Trophoblast cell (in vitro differentiated cells and primary cell): Measurements from ENCODE around the gene POFUT1.
"Not testable (repeated sequence)": the region's sequence is repeated elsewhere in the genome, so short reads cannot be mapped to it uniquely, and the experiment has no call there.

Experiments
- DNase-seq, 2 donors: peaks; one replicate each; pipeline ENCODE4 v3.0.0-alpha.2; 2016
- H2AFZ ChIP-seq: 2 replicates; pipeline ENCODE4 v1.6.1; 2013; ENCODE audit warnings: low read length, moderate library complexity, mild to moderate bottlenecking; ENCODE audit not compliant: insufficient read depth, poor library complexity
- H2AK5ac ChIP-seq: 2 replicates; pipeline ENCODE4 v1.6.1; 2013; ENCODE audit warnings: mild to moderate bottlenecking, low read length
- H2BK120ac ChIP-seq: 2 replicates; pipeline ENCODE4 v1.6.1; 2013; ENCODE audit warnings: low read length, mild to moderate bottlenecking, moderate library complexity; ENCODE audit not compliant: insufficient read depth, poor library complexity
- H2BK12ac ChIP-seq: 2 replicates; pipeline ENCODE4 v1.6.1; 2013; ENCODE audit warnings: mild to moderate bottlenecking, low read length, moderate library complexity
- H2BK5ac ChIP-seq: 2 replicates; pipeline ENCODE4 v1.6.1; 2013; ENCODE audit warnings: low read length, low read depth, moderate library complexity, mild to moderate bottlenecking; ENCODE audit not compliant: poor library complexity
- H3K14ac ChIP-seq: 2 replicates; pipeline ENCODE4 v1.6.1; 2013; ENCODE audit warnings: mild to moderate bottlenecking, low read length
- H3K18ac ChIP-seq: 2 replicates; pipeline ENCODE4 v1.6.1; 2013; ENCODE audit warnings: mild to moderate bottlenecking, low read length
- H3K23ac ChIP-seq: 2 replicates; pipeline ENCODE4 v1.6.1; 2013; ENCODE audit warnings: low read length
- H3K27ac ChIP-seq: 2 replicates; pipeline ENCODE4 v1.5.1; 2013; ENCODE audit warnings: low read depth, mild to moderate bottlenecking, inconsistent platforms, low read length, moderate library complexity
- H3K27me3 ChIP-seq: 2 replicates; pipeline ENCODE4 v1.6.1; 2013; ENCODE audit warnings: inconsistent platforms, mild to moderate bottlenecking, low read length, moderate library complexity; ENCODE audit not compliant: insufficient read depth
- H3K36me3 ChIP-seq, 2 experiments: 1 replicate in 1 of 2; 2 replicates in 1 of 2; pipeline ENCODE4 v1.6.1; 2013; ENCODE audit warnings: low read length in 2 of 2, mild to moderate bottlenecking in 2 of 2, moderate library complexity in 1 of 2; ENCODE audit not compliant: insufficient read depth in 2 of 2, control insufficient read depth in 1 of 2
- H3K4ac ChIP-seq: 2 replicates; pipeline ENCODE4 v1.6.1; 2013; ENCODE audit warnings: low read depth, mild to moderate bottlenecking, low read length, moderate library complexity
- H3K4me1 ChIP-seq, 2 experiments: 1 replicate in 1 of 2; 2 replicates in 1 of 2; pipeline ENCODE4 v1.6.1; 2013; ENCODE audit warnings: low read length in 2 of 2, mild to moderate bottlenecking in 2 of 2, moderate library complexity in 1 of 2; ENCODE audit not compliant: insufficient read depth in 2 of 2, control insufficient read depth in 1 of 2
- H3K4me2 ChIP-seq: 2 replicates; pipeline ENCODE4 v1.6.1; 2013; ENCODE audit warnings: inconsistent platforms, mild to moderate bottlenecking, low read length, moderate library complexity
- H3K4me3 ChIP-seq: 2 replicates; pipeline ENCODE4 v1.5.1; 2013; ENCODE audit warnings: mild to moderate bottlenecking, low read depth, low read length, inconsistent platforms
- H3K79me1 ChIP-seq: one replicate; pipeline ENCODE4 v1.6.1; 2013; ENCODE audit warnings: low read length
- H3K79me2 ChIP-seq: 2 replicates; pipeline ENCODE4 v1.6.1; 2013; ENCODE audit warnings: low read length, mild to moderate bottlenecking; ENCODE audit not compliant: control insufficient read depth, insufficient read depth, poor library complexity
- H3K9ac ChIP-seq: 2 replicates; pipeline ENCODE4 v1.6.1; 2013; ENCODE audit warnings: mild to moderate bottlenecking, low read length
- H3K9me3 ChIP-seq: 2 replicates; pipeline ENCODE4 v1.6.1; 2013; ENCODE audit warnings: low read depth, mild to moderate bottlenecking, control low read depth, inconsistent platforms, low read length; ENCODE audit not compliant: insufficient read depth
- H4K12ac ChIP-seq: 2 replicates; pipeline ENCODE4 v1.6.1; 2013; ENCODE audit warnings: low read depth, mild to moderate bottlenecking, low read length, moderate library complexity
- H4K8ac ChIP-seq: 2 replicates; pipeline ENCODE4 v1.6.1; 2013; ENCODE audit warnings: low read depth, mild to moderate bottlenecking, low read length, moderate library complexity
- H4K91ac ChIP-seq: one replicate; pipeline ENCODE4 v1.6.1; 2013; ENCODE audit warnings: low read depth, mild to moderate bottlenecking, low read length, moderate library complexity
- WGBS: extraction: QIAGEN DNeasy Blood & Tissue Kit; methylation state at CpG from one replicate; pipeline ENCODE4 v1.1.7; 2013; ENCODE audit warnings: missing lambda C conversion rate; ENCODE audit not compliant: insufficient read length, insufficient coverage; ENCODE audit errors: extremely low coverage; 5-methylcytosine and 5-hydroxymethylcytosine counted together

Gene POFUT1

DNA sequence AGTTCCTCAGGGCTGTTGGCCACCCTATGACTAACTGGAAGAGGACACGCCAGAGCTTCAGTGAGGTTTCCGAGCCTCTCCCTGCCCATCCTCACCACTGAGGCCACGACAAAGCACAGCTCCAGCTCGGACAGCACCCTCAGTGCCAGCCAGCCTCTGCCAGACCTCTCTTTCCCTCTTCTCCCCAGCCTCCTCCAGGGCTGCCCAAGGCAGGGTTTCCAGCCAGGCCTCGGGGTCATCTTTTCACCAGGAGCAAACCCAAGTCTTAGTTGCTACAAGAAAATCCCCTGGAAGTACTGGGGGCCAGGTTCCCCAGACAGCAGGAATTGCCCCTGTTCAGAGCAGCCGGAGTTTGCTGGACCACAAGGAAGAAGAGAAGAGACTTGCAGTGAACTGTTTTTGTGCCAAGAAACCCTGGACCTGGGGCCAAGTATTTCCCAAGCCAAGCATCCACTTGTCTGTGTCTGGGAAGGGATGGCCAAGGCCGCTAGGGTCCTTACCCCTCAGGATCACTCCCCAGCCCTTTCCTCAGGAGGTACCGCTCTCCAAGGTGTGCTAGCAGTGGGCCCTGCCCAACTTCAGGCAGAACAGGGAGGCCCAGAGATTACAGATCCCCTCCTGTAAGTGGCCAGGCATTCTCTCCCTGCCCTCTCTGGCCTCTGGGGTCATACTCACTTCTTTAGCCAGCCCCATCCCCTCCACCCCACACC lies 41.7 kb upstream of the POFUT1 start:
- Histone ChIP-seq H3K18ac (no peak overlapping the region), H3K4ac (no peak overlapping the region), H3K36me3 (peaks cover 40 to 49% of the 10 kb centered on the region in 2 experiments), H2BK12ac (no peak overlapping the region), H3K4me1 (peaks cover 0 to 5% of the 10 kb centered on the region in 2 experiments), H3K14ac (no peak overlapping the region), H3K27me3 (no peaks in the 10 kb centered on the region), H3K79me2 (no peaks in the 10 kb centered on the region), H3K4me2 (no peak overlapping the region), H2AFZ (no peak overlapping the region), H4K8ac (no peak overlapping the region), H4K12ac (no peak overlapping the region), H3K9ac (no peak overlapping the region), H3K4me3 (no peak overlapping the region), H3K9me3 (no peaks in the 10 kb centered on the region), H3K27ac (no peak overlapping the region), H3K23ac (no peak overlapping the region), H2AK5ac (no peak overlapping the region), H2BK120ac (no peak overlapping the region), H3K79me1 (no peaks in the 10 kb centered on the region), H2BK5ac (no peak overlapping the region), H4K91ac (no peak overlapping the region)
- WGBS, result no CpG with 5 or more reads among the region's 8 CpGs
- DNase-seq, result no peak

DNA sequence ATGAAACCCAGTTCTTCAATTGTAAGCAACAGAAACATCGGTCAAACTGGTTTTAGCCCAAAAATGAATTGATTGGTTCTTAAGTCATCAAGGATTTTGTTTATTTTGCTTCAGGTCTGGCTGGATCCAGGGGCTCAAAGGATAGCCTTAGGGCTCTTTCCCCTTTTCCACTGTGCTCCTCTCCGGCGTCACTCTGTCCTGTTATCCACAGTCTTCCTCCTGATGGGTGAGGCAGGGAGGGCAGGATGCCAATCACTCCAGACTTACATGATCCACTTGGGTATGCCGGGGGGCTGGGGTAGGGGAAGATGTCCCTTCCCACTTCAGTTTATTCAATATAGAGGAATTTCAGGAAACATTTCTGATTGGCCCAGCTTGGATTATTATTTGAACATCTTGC lies 40.1 kb upstream of the POFUT1 start:
- Histone ChIP-seq H3K79me2 (no peaks in the 10 kb centered on the region), H3K9me3 (no peaks in the 10 kb centered on the region), H3K4me2 (no peak overlapping the region), H2BK5ac (no peak overlapping the region), H3K4me1 (peaks cover 0 to 5% of the 10 kb centered on the region in 2 experiments), H2BK120ac (no peak overlapping the region), H2AFZ (no peak overlapping the region), H3K14ac (no peak overlapping the region), H3K36me3 (peaks cover 32 to 34% of the 10 kb centered on the region in 2 experiments), H4K91ac (no peak overlapping the region), H3K4ac (no peak overlapping the region), H3K27me3 (no peaks in the 10 kb centered on the region), H3K27ac (no peak overlapping the region), H3K4me3 (no peak overlapping the region), H4K12ac (no peak overlapping the region), H3K18ac (no peak overlapping the region), H4K8ac (no peak overlapping the region), H3K9ac (no peak overlapping the region), H3K23ac (no peak overlapping the region), H2AK5ac (no peak overlapping the region), H2BK12ac (no peak overlapping the region), H3K79me1 (no peaks in the 10 kb centered on the region)
- DNase-seq, result no peak
- no CpG with 5 or more reads among the region's 4 CpGs for WGBS

DNA sequence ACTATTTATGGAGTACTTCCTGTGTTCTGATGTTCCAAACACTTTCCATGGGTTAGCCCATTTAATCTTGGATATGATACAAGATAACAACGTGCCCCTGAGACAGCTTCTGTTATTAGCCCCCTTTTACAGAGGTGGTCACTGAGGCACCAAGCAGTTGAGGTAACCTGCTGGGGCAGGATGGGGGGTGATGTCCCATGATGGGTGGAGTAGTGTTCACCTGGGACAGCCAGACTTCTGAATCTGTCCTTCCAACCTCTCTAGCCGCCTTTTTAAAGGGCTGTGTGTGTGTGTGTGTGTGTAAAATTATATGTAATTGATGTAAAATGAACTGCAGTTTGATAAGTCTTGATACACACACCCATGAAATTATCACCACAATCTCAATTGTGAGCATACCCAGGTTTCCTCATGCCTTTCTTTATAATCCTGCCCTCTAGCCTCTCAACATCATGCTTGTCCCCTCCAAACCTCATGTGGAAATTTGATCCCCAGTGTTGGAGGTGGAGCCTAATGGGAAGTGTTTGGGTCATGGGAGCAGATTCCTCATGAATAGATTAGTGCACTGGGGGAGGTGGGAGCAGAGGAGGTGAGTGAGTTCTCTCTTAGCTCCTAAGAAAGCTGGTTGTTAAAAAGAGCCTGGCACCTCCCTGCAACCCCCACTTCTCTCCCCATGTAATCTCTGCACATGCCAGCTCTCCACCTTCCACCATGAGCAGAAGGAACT lies 39.3 kb upstream of the POFUT1 start:
- no peak overlapping the region for H3K9ac ChIP-seq
- peaks cover 28 to 30% of the 10 kb centered on the region in 2 experiments for H3K36me3 ChIP-seq
- no peak overlapping the region for H4K91ac ChIP-seq
- no peaks in the 10 kb centered on the region for H3K79me1 ChIP-seq
- H3K79me2 ChIP-seq, result no peaks in the 10 kb centered on the region
- no peaks in the 10 kb centered on the region for H3K9me3 ChIP-seq
- H3K14ac ChIP-seq, result no peak overlapping the region
- no peak overlapping the region for H3K23ac ChIP-seq
- no peak overlapping the region for H3K27ac ChIP-seq
- H2BK120ac ChIP-seq, result no peak overlapping the region
- H2BK5ac ChIP-seq, result no peak overlapping the region
- no peak for DNase-seq
- no peaks in the 10 kb centered on the region for H3K27me3 ChIP-seq
- no peak overlapping the region for H2AK5ac ChIP-seq
- no peak overlapping the region for H2AFZ ChIP-seq
- H3K4me1 ChIP-seq, result peaks cover 0 to 5% of the 10 kb centered on the region in 2 experiments
- no peak overlapping the region for H3K18ac ChIP-seq
- no peak overlapping the region for H3K4me3 ChIP-seq
- H2BK12ac ChIP-seq, result no peak overlapping the region
- H3K4ac ChIP-seq, result no peak overlapping the region
- H4K8ac ChIP-seq, result no peak overlapping the region
- H3K4me2 ChIP-seq, result no peak overlapping the region
- no CpG with 5 or more reads among the region's 2 CpGs for WGBS
- no peak overlapping the region for H4K12ac ChIP-seq

DNA sequence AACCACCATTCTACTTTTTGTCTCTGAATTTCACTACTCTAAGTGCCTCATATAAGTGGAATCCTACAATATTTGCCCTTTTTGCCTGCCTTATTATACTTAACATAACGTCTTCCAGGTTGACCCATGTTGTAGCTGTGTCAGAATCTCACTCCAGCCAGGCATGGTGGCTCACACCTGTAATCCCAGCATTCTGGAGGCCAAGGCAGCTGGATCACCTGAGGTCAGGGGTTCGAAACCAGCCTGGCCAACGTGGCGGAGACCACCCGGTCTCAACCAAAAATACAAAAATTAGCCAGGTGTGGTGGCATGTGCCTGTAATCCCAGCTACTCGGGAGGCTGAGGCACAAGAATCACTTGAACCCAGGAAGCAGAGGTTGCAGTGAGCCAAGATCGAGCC lies 30.0 kb upstream of the POFUT1 start:
- H3K36me3 ChIP-seq, H2BK120ac ChIP-seq, H3K79me1 ChIP-seq, H4K91ac ChIP-seq, H3K27ac ChIP-seq, DNase-seq, H4K12ac ChIP-seq, H3K4me2 ChIP-seq, H3K79me2 ChIP-seq, H3K4ac ChIP-seq, H3K9ac ChIP-seq, H3K4me3 ChIP-seq, H3K27me3 ChIP-seq, H3K18ac ChIP-seq, H2AFZ ChIP-seq, H2BK5ac ChIP-seq, H4K8ac ChIP-seq, H2AK5ac ChIP-seq, H3K23ac ChIP-seq, H3K14ac ChIP-seq, H3K4me1 ChIP-seq, H3K9me3 ChIP-seq, H2BK12ac ChIP-seq: not testable (repeated sequence)
- WGBS, result no CpG with 5 or more reads among the region's 7 CpGs
